Measurements from ENCODE around the gene ABCC5.

The ABCC5 gene

GRCh38 chr3:184017672-184018423 is at the start of gene ABCC5:
ABCC5 (minus strand) TSS chr3:184017884; CDS start chr3:184014392, 3,492 bp downstream.
- TF ChIP-seq GATA2 (IDR thresholded peaks at IDR 0.05; ENCODE audit: low read depth, low read length) (peak; percentile 75), GATA3 (IDR thresholded peaks at IDR 0.05; ENCODE audit: low read depth, low read length) (no peak)

GRCh38 chr3:184066211-184066610 is 48.5 kb upstream of the ABCC5 start:
- TF ChIP-seq GATA2 (IDR thresholded peaks at IDR 0.05; ENCODE audit: low read depth, low read length) (no peak), GATA3 (IDR thresholded peaks at IDR 0.05; ENCODE audit: low read depth, low read length) (no peak)

- TF ChIP-seq GATA3 (IDR thresholded peaks at IDR 0.05; ENCODE audit: low read depth, low read length): no peak
- no peak for TF ChIP-seq GATA2 (IDR thresholded peaks at IDR 0.05; ENCODE audit: low read depth, low read length)
These were observed 45.0 kb upstream of the ABCC5 start for GRCh38 chr3:184062637-184063036.

- TF ChIP-seq GATA3 (IDR thresholded peaks at IDR 0.05; ENCODE audit: low read depth, low read length) (no peak), GATA2 (IDR thresholded peaks at IDR 0.05; ENCODE audit: low read depth, low read length) (no peak)
These were observed 41.7 kb upstream of the ABCC5 start for GRCh38 chr3:184059424-184059823.

- TF ChIP-seq GATA2 (IDR thresholded peaks at IDR 0.05; ENCODE audit: low read depth, low read length): no peak
- no peak for TF ChIP-seq GATA3 (IDR thresholded peaks at IDR 0.05; ENCODE audit: low read depth, low read length)
These were observed 40.3 kb upstream of the ABCC5 start for GRCh38 chr3:184058029-184058428.

GRCh38 chr3:184052767-184053166 is 35.1 kb upstream of the ABCC5 start, which contains the start of gene HTR3C:
HTR3C (plus strand) TSS chr3:184053047; CDS start chr3:184053081, 34 bp downstream.
- TF ChIP-seq GATA3 (IDR thresholded peaks at IDR 0.05; ENCODE audit: low read depth, low read length): no peak
- no peak for TF ChIP-seq GATA2 (IDR thresholded peaks at IDR 0.05; ENCODE audit: low read depth, low read length)

- TF ChIP-seq GATA2 (IDR thresholded peaks at IDR 0.05; ENCODE audit: low read depth, low read length) (no peak), GATA3 (IDR thresholded peaks at IDR 0.05; ENCODE audit: low read depth, low read length) (no peak)
These were observed 32.6 kb upstream of the ABCC5 start for GRCh38 chr3:184050217-184050847.

- TF ChIP-seq GATA3 (IDR thresholded peaks at IDR 0.05; ENCODE audit: low read depth, low read length): no peak
- TF ChIP-seq GATA2 (IDR thresholded peaks at IDR 0.05; ENCODE audit: low read depth, low read length): no peak
These were observed 28.3 kb upstream of the ABCC5 start for GRCh38 chr3:184045995-184046394.

- TF ChIP-seq GATA2 (IDR thresholded peaks at IDR 0.05; ENCODE audit: low read depth, low read length) (0 out of 2 replicates have a peak, but pooled peaks have one; percentile 14), GATA3 (IDR thresholded peaks at IDR 0.05; ENCODE audit: low read depth, low read length) (no peak)
These were observed 24.9 kb upstream of the ABCC5 start for GRCh38 chr3:184042617-184043016.

GRCh38 chr3:184040010-184040409 is 22.3 kb upstream of the ABCC5 start:
- TF ChIP-seq GATA2 (IDR thresholded peaks at IDR 0.05; ENCODE audit: low read depth, low read length) (no peak), GATA3 (IDR thresholded peaks at IDR 0.05; ENCODE audit: low read depth, low read length) (no peak)

- TF ChIP-seq GATA2 (IDR thresholded peaks at IDR 0.05; ENCODE audit: low read depth, low read length): no peak
- no peak for TF ChIP-seq GATA3 (IDR thresholded peaks at IDR 0.05; ENCODE audit: low read depth, low read length)
These were observed 21.7 kb upstream of the ABCC5 start for GRCh38 chr3:184039414-184039813.

GRCh38 chr3:184037816-184038215 is 20.1 kb upstream of the ABCC5 start:
- TF ChIP-seq GATA3 (IDR thresholded peaks at IDR 0.05; ENCODE audit: low read depth, low read length) (no peak), GATA2 (IDR thresholded peaks at IDR 0.05; ENCODE audit: low read depth, low read length) (no peak)

- no peak for TF ChIP-seq GATA3 (IDR thresholded peaks at IDR 0.05; ENCODE audit: low read depth, low read length)
These were observed 13.6 kb upstream of the ABCC5 start, which contains the start of gene HTR3D for GRCh38 chr3:184031187-184031792. HTR3D (plus strand) TSS chr3:184031742; CDS start chr3:184031742, 0 bp downstream.

GRCh38 chr3:184030536-184030935 is 12.9 kb upstream of the ABCC5 start:
- TF ChIP-seq GATA2 (IDR thresholded peaks at IDR 0.05; ENCODE audit: low read depth, low read length): no peak
- TF ChIP-seq GATA3 (IDR thresholded peaks at IDR 0.05; ENCODE audit: low read depth, low read length): no peak

Data from SH-SY5Y (cell line).